Suprapubic skin (tissue), 3 donors: Measurements from ENCODE around the gene AQP3.

ENCODE experiments used
- CTCF ChIP-seq, 2 donors: fragments of 200-600 bp in 1 of 2; fragments of 450-650 bp in 1 of 2; sonication (generic) in 1 of 2; IDR thresholded peaks; one replicate each; pipeline ENCODE4 v1.5.1; 2016 to 2019; ENCODE audit warnings: antibody characterized with exemption in 2 of 2, mild to moderate bottlenecking in 1 of 2, moderate library complexity in 1 of 2
- EP300 ChIP-seq: sonication (generic); formaldehyde crosslinking; IDR thresholded peaks from one replicate; pipeline ENCODE4 v1.6.1; 2017; ENCODE audit warnings: antibody characterized with exemption

DNA sequence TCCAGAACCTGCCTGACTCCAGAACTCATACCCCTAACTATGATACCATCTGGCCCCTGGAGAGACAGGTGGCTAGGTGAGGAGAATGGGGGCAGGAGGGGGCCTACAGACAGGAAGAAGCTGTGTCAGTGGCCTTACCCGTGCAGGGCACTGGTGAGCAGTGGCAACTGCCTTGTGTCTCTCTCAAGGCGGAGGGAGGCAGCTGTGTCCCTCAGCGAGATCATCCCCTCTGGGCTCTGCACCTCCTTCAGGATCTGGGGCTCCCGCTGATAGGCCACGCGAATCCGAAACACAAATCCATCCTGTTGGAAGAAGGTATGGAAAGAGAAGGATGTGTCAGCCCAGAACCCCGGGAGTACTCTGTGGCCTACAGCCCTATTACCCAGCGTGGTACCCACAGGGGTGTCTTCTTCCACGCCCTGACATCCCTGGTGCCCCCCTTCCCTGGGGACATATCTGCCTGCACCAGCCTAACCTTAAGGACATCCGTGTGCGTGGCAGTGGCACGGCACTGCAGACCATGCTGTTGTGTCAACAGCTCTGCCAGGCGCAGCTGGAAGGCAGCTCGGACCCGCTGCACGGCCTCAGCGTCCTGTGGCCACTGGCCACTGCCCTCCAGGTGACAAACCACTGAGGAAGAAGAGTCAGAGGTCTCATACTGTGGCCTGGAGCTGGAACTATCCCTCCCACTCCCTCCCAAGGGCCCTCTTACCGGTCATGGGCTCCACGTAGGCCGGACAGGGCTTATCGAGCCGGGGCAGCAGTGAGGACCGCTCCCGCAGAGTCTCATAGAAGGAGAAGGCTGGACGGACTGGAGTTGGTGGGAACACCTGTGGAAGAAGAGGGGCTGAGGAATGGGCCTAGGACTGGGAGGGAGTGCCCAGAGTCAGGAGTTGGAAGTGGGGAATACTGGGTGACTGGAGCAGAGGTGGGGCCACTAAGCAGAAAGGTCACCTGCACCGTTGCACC lies 18.5 kb upstream of the AQP3 start:
- TF ChIP-seq EP300 (no peak), CTCF (IDR thresholded peaks at IDR 0.05) (no peak)
